Measurements from ENCODE around the gene ANXA6.

Gene ANXA6

GRCh38 chr5:151058301-151058700 lies 99.3 kb downstream of the ANXA6 start:
- no peak for DNase-seq

GRCh38 chr5:151056379-151057325 lies 100.9 kb downstream of the ANXA6 start:
- peak in 1 of 2 donors; percentile 70 for DNase-seq

- no peak for DNase-seq
These were observed 102.2 kb downstream of the ANXA6 start for GRCh38 chr5:151055336-151055735.

- no peak for DNase-seq
These were observed 102.9 kb downstream of the ANXA6 start for GRCh38 chr5:151054709-151055108.

GRCh38 chr5:151053796-151054462 lies 103.7 kb downstream of the ANXA6 start:
- DNase-seq, result no peak

- no peak for DNase-seq
These were observed 104.7 kb downstream of the ANXA6 start for GRCh38 chr5:151052836-151053235.

- DNase-seq, result no peak
These were observed 105.5 kb downstream of the ANXA6 start for GRCh38 chr5:151051931-151052608.

- peak; percentile 73 to 78 for DNase-seq
These were observed 106.3 kb downstream of the ANXA6 start for GRCh38 chr5:151051066-151051930.
